Measurements from ENCODE around the gene NRCAM.

DNA sequence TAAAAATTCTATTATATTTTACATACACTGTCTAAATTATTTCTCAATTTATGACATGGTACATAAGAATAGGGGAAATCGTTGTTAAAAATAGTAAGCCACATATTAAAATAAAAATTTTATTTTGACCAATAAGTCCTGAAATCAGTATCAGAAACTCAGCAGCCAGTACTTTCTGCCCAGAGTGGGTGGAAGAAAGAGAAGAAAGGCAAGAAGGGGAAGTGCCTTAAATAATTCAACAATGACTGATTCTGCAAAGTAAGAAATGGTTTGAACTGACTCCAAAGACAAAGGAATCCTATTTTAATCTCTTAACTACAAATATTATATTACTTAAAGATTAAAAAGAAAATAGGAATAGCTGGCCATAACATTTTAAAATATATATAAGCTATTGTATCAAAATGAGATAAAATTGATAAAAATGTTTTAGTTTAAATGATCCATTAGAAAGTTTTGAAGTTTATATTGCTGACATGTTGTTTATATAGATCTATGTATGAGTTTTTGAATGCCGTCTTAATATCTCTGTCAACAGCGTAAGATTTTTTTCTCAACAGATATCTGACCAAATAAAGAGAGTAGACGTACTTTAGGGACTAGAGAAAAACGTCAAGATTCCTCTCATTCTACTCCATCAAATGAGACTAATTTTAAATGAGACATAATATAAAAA, 30.2 kb upstream of the NRCAM start:
- TF ChIP-seq GATA2 (IDR thresholded peaks at IDR 0.05; ENCODE audit: low read depth, low read length) (no peak), GATA3 (IDR thresholded peaks at IDR 0.05; ENCODE audit: low read depth, low read length) (no peak)
